ENCODE results near the gene DSCAML1. TPM values are rescaled to one million over a fixed set of nuclear protein-coding genes. Genes with fewer than 3 reads are reported as not detected.

The DSCAML1 gene
- total RNA-seq, 2 donors from 2014 or later, result 2.5 to 5.0 TPM

DNA sequence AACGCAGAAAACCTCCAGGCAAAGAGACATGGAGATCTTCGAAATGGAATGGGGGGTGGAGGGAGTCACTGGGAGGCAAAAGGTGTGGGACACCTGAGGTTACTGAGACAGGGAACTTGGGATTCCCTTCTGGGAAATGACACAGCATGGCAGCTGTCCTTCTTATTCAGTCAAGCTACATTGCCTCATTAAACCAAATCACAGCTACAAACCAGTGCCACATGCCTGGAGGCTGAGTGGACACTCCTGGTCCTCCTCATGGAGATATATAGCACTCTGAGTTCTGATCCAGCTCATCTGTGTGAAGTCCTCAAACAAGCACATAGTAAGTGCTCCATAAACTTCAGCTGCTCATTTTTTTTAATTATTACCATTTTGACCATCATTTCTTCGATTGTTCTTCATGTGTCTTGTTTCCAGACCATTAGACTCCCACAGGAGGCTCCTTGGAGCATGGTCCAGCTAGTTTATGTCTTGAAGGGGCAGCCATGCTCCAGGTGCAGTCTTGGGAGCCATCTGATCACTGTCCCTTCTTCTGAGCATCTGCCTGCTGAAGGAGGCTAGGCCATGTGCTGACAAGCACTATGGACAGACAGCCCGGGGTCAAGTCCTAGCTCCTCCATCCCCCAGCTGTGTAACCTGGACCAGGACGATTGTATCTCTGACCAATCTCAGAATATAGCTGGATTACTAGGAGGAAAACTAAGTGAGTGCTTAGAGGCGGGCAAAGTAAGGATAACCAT lies 37.2 kb upstream of the DSCAML1 start:
- ATAC-seq, result no peak
- DNase-seq (ENCODE audit: low spot score in 2 of 2), result peak in 1 of 2 donors; percentile 23
- H3K27ac Mint-ChIP-seq, result peak overlapping the region in 1 of 2 donors; percentile 40
- H3K36me3 Mint-ChIP-seq, result no peaks in the 10 kb centered on the region
- H3K9me3 Mint-ChIP-seq, result no peaks in the 10 kb centered on the region

DNA sequence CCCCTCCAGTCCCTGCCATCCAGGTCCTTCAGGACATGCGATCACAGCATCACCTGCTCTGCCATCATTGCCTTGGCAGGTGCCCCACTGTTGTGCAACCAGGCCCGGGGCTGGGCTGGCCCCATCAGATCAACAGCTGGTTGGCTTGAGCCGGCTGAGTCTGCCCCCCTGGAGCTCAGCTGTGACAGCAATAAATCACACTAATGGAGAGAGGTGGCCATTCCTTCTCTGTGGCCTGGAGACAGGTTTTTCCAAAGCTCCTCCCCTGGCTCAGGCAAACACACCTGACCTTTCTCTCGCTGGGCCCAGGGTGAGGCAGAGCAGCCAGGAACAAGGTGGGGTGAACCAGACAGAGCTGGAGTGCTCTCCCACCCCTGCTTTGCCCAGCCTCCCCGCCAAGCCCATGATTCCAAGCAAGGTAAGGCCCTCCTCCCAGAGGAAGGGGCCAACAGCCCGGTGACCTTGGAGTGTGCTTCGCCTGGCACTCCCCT lies 36.4 kb upstream of the DSCAML1 start:
- DNase-seq (ENCODE audit: low spot score in 2 of 2) (no peak), ATAC-seq (no peak)
- Mint-ChIP-seq H3K9me3 (no peaks in the 10 kb centered on the region), H3K27ac (peak overlapping the region; percentile 1 to 40), H3K36me3 (no peaks in the 10 kb centered on the region)

DNA sequence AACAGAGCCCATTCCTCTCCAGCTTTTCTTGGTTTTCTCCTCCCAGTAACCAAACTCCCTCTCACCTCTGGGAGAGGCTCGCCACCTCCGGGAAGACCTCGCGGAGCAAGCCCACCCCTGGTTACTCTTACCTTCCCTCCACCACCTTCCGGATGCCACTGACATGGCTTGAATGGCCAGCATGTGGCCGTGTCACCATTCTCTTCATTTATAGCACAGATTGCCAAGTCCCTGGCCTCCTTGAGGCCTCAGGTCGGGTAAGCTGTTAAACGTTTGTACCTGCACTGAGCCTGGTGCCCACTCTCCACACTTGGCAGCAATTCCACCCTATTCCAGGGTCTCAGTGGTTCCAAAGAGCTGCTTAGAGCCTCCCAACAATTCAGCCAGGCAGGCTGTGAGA lies 35.5 kb upstream of the DSCAML1 start:
- peak in 1 of 2 donors; percentile 45 for DNase-seq (ENCODE audit: low spot score in 2 of 2)
- Mint-ChIP-seq H3K9me3 (no peaks in the 10 kb centered on the region), H3K36me3 (no peaks in the 10 kb centered on the region), H3K27ac (peak overlapping the region in 1 of 2 donors; percentile 1)
- no peak for ATAC-seq

DNA sequence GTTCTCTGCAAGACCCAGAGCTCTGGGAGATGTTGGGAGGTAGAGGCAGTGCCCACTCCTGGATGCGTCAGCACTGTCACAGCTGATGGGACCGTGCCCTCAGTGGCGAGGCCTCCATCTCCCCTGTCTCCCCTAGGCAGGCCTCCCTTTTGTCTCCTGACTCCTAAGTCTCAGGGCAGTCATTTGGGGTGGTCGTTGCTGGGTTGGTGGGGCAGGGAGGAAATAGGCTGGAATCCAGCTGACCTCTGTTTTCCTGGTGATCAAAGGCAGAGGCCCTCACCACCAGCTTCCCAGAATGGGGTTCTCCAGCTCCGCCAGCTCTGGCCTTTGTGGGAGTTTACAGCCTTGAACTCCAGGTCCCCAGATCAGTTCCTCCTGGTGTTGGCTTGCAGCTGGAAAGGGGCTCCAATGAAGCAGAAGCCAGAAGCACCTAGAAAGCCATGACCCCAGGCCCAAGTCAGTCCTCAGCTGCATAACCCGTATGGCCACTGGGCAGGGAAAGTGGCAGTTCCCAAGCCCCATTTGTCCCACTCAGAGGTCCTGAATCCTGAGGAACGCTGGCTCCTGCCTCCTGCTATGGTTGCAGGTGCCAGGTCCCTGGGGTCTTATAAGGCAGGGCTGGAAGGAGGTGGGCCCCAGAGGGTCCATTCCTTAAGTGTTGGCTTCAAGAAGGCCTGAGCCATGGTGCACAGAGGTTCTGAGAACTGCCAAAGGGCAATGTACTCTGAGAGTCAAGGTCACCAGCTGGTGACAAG lies 34.8 kb upstream of the DSCAML1 start:
- H3K36me3 Mint-ChIP-seq, result no peaks in the 10 kb centered on the region

DNA sequence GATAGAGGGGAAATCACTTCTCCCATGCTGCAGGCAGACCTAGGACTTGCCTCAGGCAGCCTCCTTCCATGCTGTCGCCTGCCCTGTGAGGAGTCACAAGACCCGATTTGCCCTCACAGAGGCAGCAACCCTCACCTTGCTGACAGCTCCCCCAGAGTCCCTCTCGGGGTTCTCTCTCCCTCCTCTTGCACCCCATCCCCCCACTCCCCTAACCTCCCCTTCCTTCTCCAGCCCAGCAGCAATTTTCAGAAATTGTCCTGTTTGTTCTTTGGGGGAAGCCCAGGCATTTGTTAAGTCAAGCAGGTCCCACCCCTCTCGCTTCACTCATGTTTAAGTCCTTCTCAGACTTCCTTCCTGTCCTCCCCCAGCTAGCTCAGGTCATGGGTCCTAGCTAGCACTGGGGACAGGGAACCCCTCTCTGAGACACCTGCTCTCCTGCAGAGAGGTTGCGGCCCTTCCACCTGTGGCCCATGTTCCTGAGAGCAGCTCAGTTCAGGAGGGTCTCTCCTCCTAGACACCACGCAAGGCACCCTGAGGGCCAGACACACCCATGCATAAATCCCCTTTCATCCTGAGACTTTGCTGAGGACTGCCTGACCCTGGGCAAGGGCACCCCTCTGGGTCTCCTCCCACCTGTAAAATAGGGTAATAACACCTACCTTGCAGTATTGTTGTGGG lies 33.8 kb upstream of the DSCAML1 start:
- Mint-ChIP-seq H3K27ac (peak overlapping the region; percentile 71 to 81), H3K9me3 (no peaks in the 10 kb centered on the region)
- no peak for ATAC-seq

More for the DNA sequence above, 34.8 kb upstream of the DSCAML1 start:
- peak in 1 of 2 donors; percentile 47 for DNase-seq (ENCODE audit: low spot score in 2 of 2)
- no peak for ATAC-seq
- no peaks in the 10 kb centered on the region for H3K9me3 Mint-ChIP-seq
- peak overlapping the region in 1 of 2 donors; percentile 71 for H3K27ac Mint-ChIP-seq

DNA sequence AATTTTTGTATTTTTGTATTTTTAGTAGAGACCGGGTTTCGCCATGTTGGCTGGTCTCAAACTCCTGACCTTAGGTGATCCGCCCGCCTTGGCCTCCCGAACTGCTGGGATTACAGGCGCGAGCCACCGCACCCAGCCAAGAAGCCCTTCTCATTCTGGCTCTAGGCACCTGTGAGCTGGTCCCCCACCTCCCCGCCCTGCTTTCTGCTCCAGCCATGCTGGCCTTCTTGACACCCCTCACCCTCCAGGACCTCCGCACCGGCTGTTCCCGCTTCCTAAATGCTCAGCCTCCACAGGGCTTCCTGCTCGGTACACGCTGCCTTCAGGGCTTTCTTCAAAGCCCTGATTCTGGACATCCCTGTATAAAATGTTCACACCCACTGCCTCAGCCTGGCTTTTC lies 33.1 kb upstream of the DSCAML1 start:
- ATAC-seq (no peak), DNase-seq (ENCODE audit: low spot score in 2 of 2) (peak in 1 of 2 donors; percentile 53)
- Mint-ChIP-seq H3K9me3 (no peaks in the 10 kb centered on the region), H3K36me3 (no peaks in the 10 kb centered on the region), H3K27ac (peak overlapping the region; percentile 71 to 77)

More for the DNA sequence above, 33.8 kb upstream of the DSCAML1 start:
- DNase-seq (ENCODE audit: low spot score in 2 of 2), result peak in 1 of 2 donors; percentile 52
- H3K36me3 Mint-ChIP-seq, result no peaks in the 10 kb centered on the region

DNA sequence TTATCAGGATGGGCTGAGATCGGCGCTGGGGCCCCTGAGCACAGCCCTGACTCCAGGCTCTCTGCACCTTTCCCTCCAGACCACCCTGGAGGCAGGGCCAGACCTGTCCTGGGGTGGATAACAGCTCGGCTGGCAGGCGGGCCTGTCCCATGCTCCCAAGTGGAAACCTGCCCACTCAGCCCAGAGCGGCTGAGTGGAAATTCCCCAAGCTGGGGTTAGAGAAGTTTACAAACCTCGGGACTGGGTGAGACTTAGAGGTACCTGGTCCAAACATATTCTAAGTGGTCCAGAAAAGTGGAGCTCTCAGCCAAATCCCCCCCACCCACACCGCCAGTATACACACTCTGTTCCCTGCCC lies 32.3 kb upstream of the DSCAML1 start:
- Mint-ChIP-seq H3K36me3 (no peaks in the 10 kb centered on the region), H3K9me3 (no peaks in the 10 kb centered on the region), H3K27ac (peak overlapping the region in 1 of 2 donors; percentile 44)
- ATAC-seq, result no peak
- DNase-seq (ENCODE audit: low spot score in 2 of 2), result peak in 1 of 2 donors; percentile 52

DNA sequence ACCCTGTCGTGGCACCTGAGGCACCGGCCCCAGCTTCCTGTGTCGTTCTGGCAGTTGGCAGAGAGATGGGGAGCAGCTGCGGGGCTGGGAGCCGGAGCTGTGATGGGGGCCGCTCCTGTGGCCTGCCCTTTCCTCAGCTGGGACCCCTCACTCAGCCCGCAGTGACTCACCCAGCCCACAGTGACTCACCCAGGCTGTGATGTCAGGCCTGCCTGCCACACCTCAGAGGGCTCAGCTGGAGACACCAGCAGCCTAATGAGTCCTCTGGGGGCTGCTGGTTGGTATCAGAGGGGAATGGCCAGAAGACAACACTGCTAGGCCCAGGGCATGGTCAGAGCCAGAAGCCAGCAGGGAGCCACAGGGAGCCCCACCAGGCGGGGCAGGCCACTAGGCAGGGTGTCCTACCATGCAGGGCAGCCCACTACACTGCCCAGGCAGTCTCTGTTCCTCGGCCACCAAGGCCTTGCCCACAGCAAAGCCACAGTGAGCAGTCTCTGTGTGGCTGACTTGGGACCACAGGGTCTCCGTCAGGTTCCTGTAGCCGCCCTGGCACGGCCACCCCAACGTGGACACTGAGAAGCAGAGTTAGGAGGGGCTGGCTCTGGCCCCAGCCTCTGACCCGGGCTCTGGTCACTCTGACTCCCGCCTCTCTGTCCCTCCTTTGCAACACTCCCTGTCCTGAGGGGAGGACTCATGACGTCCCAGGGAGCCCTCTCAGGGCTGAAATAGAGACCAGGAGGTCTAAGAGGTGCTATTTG lies 31.8 kb upstream of the DSCAML1 start:
- ATAC-seq (peak; percentile 97 to 99), DNase-seq (ENCODE audit: low spot score in 2 of 2) (peak; percentile 74 to 88)
- Mint-ChIP-seq H3K27ac (peak overlapping the region; percentile 22 to 44), H3K36me3 (no peaks in the 10 kb centered on the region), H3K9me3 (no peaks in the 10 kb centered on the region)

DNA sequence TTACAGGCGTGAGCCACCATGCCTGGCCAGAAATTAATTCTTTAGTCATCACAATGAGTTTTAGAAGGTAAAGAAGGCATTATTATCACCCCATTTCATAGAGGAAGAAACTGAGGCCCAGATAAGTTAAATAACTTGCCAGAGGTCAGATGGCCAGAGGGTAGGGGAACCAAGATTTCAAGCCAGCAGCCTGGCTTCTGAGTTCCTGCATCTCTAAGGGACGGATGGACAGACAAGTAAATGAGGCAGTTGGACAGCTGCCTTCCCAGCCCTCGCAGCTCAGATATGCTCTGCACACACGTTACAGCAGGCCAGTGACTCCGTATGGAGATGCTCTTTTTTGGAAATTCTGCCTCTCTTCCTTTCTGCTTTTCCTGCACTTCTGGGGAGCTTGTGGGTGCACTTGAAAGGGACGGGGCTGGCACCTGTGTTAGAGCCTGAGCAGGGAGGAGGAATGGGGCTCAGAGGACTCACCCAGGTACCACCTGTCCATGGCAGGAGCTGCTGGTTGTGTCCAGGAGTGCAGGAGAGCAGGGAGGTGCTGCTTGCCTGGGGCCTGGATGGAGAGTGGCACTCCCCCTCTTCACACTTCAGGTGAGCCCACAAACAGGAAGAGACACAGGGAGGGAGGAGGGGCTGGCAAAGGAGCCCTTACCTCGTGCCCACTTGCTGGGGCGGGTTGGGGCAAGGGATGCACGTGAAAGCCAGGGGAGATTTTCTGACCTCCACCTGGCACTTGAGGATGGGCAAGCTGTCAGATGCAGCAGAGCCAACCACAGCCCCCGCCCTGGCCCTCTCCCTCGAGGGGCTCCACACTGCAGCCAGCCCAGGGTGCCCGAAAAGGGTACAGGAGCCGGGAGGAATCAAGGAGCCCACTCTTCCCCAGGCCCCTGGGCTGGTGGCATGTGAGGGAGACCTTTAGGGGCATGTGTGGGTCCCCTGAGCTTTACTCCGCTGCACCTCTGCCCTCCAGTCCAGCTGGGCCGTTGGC lies 30.8 kb upstream of the DSCAML1 start:
- Mint-ChIP-seq H3K27ac (peak overlapping the region; percentile 5 to 44), H3K9me3 (no peaks in the 10 kb centered on the region)

DNA sequence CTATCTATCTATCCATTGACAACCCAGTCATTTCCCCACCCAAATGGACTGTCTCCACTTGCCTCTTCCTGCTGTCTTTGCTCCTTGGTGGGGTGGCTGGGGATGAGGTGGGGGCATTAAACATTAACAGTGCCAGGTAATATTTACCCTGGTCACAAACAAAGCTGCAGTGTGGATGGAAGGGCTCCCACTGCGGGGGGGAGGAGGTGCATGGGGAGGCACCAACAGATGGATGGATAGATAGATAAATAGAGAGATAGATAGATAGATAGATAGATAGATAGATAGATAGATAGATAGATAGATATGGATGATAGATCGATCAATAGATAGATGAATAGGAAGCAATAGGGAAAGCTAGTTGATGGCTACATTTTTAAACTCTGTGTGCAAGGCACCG lies 29.8 kb upstream of the DSCAML1 start:
- no peaks in the 10 kb centered on the region for H3K36me3 Mint-ChIP-seq
- ATAC-seq (no peak), DNase-seq (ENCODE audit: low spot score in 2 of 2) (no peak)
- no peaks in the 10 kb centered on the region for H3K9me3 Mint-ChIP-seq
- H3K27ac Mint-ChIP-seq, result no peak overlapping the region

More for the DNA sequence above, 30.8 kb upstream of the DSCAML1 start:
- no peaks in the 10 kb centered on the region for H3K36me3 Mint-ChIP-seq
- DNase-seq (ENCODE audit: low spot score in 2 of 2) (peak in 1 of 2 donors; percentile 55), ATAC-seq (no peak)

DNA sequence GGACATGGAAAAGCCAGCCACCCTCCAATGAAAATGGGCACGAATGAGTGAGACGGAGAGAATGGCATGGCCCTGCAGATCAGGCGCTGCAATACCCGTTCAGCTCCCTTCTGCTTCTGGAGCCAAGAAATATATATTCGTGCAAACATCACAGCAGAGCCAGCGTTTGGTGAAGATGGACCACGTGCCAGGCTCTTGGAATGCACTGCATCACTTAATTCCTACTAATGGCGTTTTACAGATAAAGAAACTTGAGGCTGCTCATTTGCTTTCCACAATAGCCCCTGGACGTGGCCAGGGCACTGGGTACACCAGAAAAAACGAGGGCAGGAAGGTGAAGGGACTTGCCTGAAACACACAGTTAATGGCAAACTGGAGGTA lies 29.2 kb upstream of the DSCAML1 start:
- H3K36me3 Mint-ChIP-seq, result no peaks in the 10 kb centered on the region
- H3K9me3 Mint-ChIP-seq, result no peaks in the 10 kb centered on the region
- H3K27ac Mint-ChIP-seq, result no peak overlapping the region
- DNase-seq (ENCODE audit: low spot score in 2 of 2), result peak in 1 of 2 donors; percentile 49
- ATAC-seq, result no peak

DNA sequence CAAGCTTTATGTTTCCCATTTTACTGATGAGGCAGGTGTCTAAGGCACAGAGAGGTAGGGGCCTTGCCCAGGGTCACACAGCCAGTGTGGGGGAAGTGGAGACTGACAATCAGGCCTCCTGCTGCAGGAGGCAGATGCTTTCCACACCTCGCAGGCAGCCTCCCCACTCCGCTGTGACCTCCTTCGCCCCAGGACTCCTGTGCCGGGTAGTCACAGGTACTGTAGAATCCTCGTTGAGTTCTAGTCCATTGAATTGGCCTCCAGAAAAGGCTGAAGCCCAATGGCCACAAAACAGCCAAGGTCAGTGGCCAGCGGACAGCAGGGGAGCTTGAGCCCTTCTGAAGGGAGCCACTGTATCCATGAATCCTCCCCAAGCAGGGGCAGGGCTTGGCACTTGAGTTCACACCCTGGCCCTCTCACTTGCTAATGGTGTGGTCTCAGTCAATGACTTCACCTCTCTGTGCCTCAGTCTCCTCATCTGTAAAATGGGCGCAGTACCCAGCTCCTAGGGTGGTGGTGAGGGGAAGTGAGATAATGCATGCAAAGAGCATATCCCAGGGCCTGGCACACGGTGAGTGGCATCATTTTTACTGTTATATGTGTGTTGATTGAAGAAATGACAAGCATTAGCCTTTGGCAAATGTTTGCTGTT lies 28.6 kb upstream of the DSCAML1 start:
- peak overlapping the region; percentile 45 to 51 for H3K27ac Mint-ChIP-seq
- no peaks in the 10 kb centered on the region for H3K36me3 Mint-ChIP-seq
- DNase-seq (ENCODE audit: low spot score in 2 of 2), result peak in 1 of 2 donors; percentile 41
- no peak for ATAC-seq
- no peaks in the 10 kb centered on the region for H3K9me3 Mint-ChIP-seq

DNA sequence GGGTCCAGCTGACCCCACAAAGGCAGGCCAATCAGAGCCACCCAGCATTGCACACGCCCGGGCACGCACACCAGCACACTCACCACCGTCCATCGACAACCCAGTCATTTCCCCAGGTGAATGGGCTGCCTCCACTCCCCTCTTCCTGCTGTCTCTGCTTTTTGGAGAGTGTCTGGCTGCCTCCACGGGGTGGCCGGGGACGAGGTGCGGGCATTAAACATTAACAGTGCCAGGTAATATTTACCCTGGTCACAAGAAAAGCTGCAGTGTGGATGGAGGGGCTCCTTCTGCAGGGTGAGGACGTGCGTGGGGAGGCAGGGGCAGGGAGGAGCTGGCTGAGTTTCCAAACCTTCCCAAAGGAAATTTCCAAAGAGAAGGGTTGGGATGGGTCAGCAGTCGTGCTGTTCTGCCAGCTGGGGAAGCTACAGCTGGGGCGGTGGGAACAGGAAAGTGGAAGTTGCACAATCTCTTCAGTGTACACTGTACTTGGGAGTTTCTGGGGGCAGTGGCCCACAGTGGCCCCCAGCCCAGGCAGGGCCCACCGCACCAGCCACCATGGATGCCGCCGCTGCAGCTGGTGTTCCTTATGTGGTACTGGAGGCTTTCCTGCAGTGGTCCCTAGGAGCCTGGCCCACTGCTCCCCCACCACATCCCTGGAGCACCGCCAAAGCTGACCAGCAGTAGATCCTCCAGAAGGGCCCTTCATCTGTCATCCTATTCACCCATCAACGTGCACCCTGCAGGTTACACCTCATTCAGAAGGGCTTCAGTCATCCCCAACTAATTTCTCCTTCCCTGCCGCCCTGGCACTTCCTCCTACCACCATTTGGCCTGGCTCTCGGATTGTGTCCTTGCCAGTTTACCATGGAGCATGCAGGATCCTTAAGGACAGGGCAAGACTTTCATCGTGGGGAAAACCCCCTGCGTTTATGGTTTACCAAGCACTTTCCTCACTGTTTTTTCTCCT lies 27.8 kb upstream of the DSCAML1 start, which contains the start of gene FXYD2:
TSS of gene FXYD2 (minus strand) at position 174 of the 967 bp plus-strand sequence. CDS start at position 108, 66 bp downstream.
- DNase-seq (ENCODE audit: low spot score in 2 of 2) (peak in 1 of 2 donors; percentile 49), ATAC-seq (no peak)
- no peaks in the 10 kb centered on the region for H3K36me3 Mint-ChIP-seq
- no peaks in the 10 kb centered on the region for H3K9me3 Mint-ChIP-seq
- peak within 1 kb of the TSS; percentile 66 to 69 for H3K27ac Mint-ChIP-seq

DNA sequence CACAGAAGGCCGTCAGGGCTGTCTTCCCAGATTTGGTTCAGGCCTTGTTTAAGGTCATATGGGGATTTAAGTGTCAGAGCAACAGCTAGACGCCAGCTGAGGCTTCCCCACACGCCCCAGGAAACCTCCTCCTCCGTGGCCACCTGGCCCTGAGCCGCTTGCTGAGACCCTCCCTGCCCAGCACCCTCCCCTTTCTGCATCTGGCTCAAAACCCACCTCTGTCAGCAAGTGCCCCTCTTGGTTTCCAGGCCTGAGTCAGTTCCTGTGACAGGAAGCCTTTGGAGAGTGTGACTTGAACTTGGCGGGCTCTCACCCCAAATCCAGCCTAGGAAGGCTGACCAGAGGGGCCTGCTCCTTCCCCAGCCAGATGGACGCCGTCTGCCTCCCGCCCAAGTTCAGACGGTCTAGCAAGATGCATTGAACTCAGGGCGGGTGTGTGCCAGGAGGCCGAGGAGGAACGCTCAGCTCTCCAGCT lies 27.0 kb upstream of the DSCAML1 start:
- Mint-ChIP-seq H3K9me3 (no peaks in the 10 kb centered on the region), H3K27ac (peak overlapping the region; percentile 66 to 69), H3K36me3 (no peaks in the 10 kb centered on the region)
- peak in 1 of 2 donors; percentile 4 for ATAC-seq
- DNase-seq (ENCODE audit: low spot score in 2 of 2), result peak in 1 of 2 donors; percentile 62

Data from activated naive CD4-positive, alpha-beta T cell treated with anti-CD3 and anti-CD28 coated beads, Interleukin-2, amount 50 U/mL, for 72 hours (primary cell).